Mesothelial cell of epicardium (in vitro differentiated cells): ENCODE results near the gene ENKD1. TPM values are rescaled to one million over a fixed set of nuclear protein-coding genes. Genes with fewer than 3 reads are reported as not detected.

Experiments
- DNase-seq, 2 experiments: peaks; one replicate each; pipeline ENCODE4 v3.0.0; 2021; ENCODE audit warnings: low spot score in 2 of 2; ENCODE audit not compliant: unreplicated experiment in 2 of 2
- H3K27ac Mint-ChIP-seq: 2 replicates; pipeline ENCODE4 v1.8.0; 2021; ENCODE audit warnings: mixed read lengths
- H3K27me3 Mint-ChIP-seq: 2 replicates; pipeline ENCODE4 v1.8.0; 2021; ENCODE audit warnings: low read depth, mixed read lengths
- H3K36me3 Mint-ChIP-seq: 2 replicates; pipeline ENCODE4 v1.8.0; 2021; ENCODE audit warnings: mixed read lengths
- H3K4me1 Mint-ChIP-seq: 2 replicates; pipeline ENCODE4 v1.8.0; 2021; ENCODE audit warnings: mixed read lengths
- H3K4me3 Mint-ChIP-seq: 2 replicates; pipeline ENCODE4 v1.8.0; 2021; ENCODE audit warnings: mild to moderate bottlenecking, moderate library complexity, mixed read lengths
- H3K9me3 Mint-ChIP-seq: 2 replicates; pipeline ENCODE4 v1.8.0; 2021; ENCODE audit warnings: mixed read lengths
- total RNA-seq: library from RNA; stranded (reverse); gene quantifications from 3 replicates; pipeline ENCODE4 v1.2.1, GENCODE V29; 2021
- TF ChIP-seq, protein P1 (sequence below): fragments of 200-600 bp; sonication (generic); IDR thresholded peaks from one replicate; pipeline ENCODE4 v1.5.0; 2021; ENCODE audit warnings: antibody characterized with exemption; ENCODE audit not compliant: unreplicated experiment

Gene ENKD1
- total RNA-seq, 1 donor from 2014 or later = 13.0 TPM

DNA sequence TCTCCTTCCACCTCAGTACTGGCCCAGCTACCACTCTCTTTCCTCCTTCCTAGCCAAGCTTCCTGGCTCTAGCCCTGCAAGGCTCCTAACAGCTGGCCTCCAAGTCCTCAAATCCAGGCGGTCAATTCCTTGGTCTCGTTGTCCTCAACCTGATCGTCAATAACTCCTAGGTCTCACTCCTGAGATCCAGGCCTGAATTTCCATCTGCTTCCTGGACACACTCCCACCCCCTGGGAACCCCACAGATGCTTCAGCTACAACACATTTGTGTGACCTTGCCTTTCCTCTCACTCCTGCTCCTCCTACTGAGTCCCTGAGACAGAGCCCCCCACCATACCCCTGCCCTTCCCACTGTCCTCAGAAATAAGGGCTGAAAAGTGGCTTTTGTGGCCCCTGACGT lies 2.3 kb downstream of the ENKD1 start:
- no peak for DNase-seq
- no peaks in the 10 kb centered on the region for H3K9me3 Mint-ChIP-seq
- no peaks in the 10 kb centered on the region for H3K27me3 Mint-ChIP-seq
- peaks cover 2% of the 10 kb centered on the region for H3K36me3 Mint-ChIP-seq
- H3K4me3 Mint-ChIP-seq = no peak overlapping the region
- H3K4me1 Mint-ChIP-seq = peaks cover 14% of the 10 kb centered on the region
- no peak overlapping the region for H3K27ac Mint-ChIP-seq
- TF ChIP-seq, protein P1, sequence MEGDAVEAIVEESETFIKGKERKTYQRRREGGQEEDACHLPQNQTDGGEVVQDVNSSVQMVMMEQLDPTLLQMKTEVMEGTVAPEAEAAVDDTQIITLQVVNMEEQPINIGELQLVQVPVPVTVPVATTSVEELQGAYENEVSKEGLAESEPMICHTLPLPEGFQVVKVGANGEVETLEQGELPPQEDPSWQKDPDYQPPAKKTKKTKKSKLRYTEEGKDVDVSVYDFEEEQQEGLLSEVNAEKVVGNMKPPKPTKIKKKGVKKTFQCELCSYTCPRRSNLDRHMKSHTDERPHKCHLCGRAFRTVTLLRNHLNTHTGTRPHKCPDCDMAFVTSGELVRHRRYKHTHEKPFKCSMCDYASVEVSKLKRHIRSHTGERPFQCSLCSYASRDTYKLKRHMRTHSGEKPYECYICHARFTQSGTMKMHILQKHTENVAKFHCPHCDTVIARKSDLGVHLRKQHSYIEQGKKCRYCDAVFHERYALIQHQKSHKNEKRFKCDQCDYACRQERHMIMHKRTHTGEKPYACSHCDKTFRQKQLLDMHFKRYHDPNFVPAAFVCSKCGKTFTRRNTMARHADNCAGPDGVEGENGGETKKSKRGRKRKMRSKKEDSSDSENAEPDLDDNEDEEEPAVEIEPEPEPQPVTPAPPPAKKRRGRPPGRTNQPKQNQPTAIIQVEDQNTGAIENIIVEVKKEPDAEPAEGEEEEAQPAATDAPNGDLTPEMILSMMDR = no peak

DNA sequence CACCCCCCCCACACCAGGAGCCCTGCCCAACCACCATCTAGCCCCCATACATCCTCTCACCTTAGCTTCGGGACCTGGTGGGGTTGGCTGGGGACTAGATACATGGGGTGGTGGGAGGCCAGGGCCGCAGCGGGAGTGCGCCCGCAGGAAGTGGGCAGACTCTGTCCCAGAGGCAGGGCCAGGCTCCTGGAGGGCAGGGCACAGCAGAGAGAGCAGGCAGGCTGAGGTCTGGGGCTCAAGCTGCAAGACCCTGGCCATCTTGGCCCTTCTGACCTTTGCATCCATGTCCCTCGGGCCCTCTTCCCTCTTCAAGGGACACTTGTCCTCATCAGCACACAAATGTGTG lies 2.7 kb downstream of the ENKD1 start:
- H3K27me3 Mint-ChIP-seq = no peaks in the 10 kb centered on the region
- no peaks in the 10 kb centered on the region for H3K9me3 Mint-ChIP-seq
- H3K36me3 Mint-ChIP-seq = peaks cover 2% of the 10 kb centered on the region
- TF ChIP-seq, protein P1 = no peak
- peaks cover 18% of the 10 kb centered on the region for H3K4me1 Mint-ChIP-seq
- DNase-seq = no peak
- H3K27ac Mint-ChIP-seq = no peak overlapping the region
- H3K4me3 Mint-ChIP-seq = no peak overlapping the region

GRCh38 chr16:67663151-67663876 lies 3.2 kb downstream of the ENKD1 start:
- DNase-seq = no peak
- Mint-ChIP-seq H3K36me3 (peaks cover 2% of the 10 kb centered on the region), H3K4me3 (no peak overlapping the region), H3K9me3 (no peaks in the 10 kb centered on the region), H3K27ac (no peak overlapping the region), H3K4me1 (peaks cover 20% of the 10 kb centered on the region), H3K27me3 (no peaks in the 10 kb centered on the region)
- TF ChIP-seq, protein P1 = no peak

- DNase-seq = no peak
- no peaks in the 10 kb centered on the region for H3K9me3 Mint-ChIP-seq
- no peak overlapping the region for H3K27ac Mint-ChIP-seq
- H3K36me3 Mint-ChIP-seq = peaks cover 2% of the 10 kb centered on the region
- no peaks in the 10 kb centered on the region for H3K27me3 Mint-ChIP-seq
- TF ChIP-seq, protein P1 = no peak
- no peak overlapping the region for H3K4me3 Mint-ChIP-seq
- H3K4me1 Mint-ChIP-seq = peaks cover 18% of the 10 kb centered on the region
These were observed 3.9 kb downstream of the ENKD1 start for GRCh38 chr16:67662653-67663010.

DNA sequence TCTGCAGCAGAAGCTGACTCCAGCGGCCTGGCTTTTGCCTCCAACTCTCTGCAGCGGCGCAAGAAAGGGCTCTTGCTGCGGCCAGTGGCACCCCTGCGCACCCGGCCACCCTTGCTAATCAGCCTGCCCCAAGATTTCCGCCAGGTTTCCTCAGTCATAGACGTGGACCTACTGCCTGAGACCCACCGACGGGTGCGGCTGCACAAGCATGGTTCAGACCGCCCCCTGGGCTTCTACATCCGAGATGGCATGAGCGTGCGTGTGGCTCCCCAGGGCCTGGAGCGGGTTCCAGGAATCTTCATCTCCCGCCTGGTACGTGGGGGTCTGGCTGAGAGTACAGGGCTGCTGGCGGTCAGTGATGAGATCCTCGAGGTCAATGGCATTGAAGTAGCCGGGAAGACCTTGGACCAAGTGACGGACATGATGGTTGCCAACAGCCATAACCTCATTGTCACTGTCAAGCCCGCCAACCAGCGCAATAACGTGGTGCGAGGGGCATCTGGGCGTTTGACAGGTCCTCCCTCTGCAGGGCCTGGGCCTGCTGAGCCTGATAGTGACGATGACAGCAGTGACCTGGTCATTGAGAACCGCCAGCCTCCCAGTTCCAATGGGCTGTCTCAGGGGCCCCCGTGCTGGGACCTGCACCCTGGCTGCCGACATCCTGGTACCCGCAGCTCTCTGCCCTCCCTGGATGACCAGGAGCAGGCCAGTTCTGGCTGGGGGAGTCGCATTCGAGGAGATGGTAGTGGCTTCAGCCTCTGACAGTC lies 4.5 kb downstream of the ENKD1 start:
- Mint-ChIP-seq H3K27me3 (no peaks in the 10 kb centered on the region), H3K4me1 (peaks cover 17% of the 10 kb centered on the region), H3K4me3 (peak overlapping the region; percentile 79), H3K27ac (no peak overlapping the region), H3K9me3 (no peaks in the 10 kb centered on the region), H3K36me3 (peaks cover 2% of the 10 kb centered on the region)
- TF ChIP-seq, protein P1 = no peak
- no peak for DNase-seq
